Activated naive CD4-positive, alpha-beta T cell treated with anti-CD3 and anti-CD28 coated beads, Interleukin-2, amount 50 U/mL, for 72 hours (primary cell): ENCODE data around the gene RFFL. TPM values are rescaled to one million over a fixed set of nuclear protein-coding genes. Genes with fewer than 3 reads are reported as not detected.
"Not testable (repeated sequence)": the region's sequence is repeated elsewhere in the genome, so short reads cannot be mapped to it uniquely, and the experiment has no call there.

Experiments used
- ATAC-seq, 2 donors: fragments of 150-1000 bp; cut with Tn5 transposase; 2 replicates each; pipeline ENCODE4 v1.10.0; 2021; ENCODE audit warnings: mild to moderate bottlenecking in 2 of 2, moderate library complexity in 2 of 2
- DNase-seq, 2 donors: peaks; one replicate each; pipeline ENCODE4 v3.0.0; 2021 to 2022; ENCODE audit warnings: low spot score in 2 of 2
- H3K27ac Mint-ChIP-seq, 2 donors: one replicate each; pipeline ENCODE4 v1.8.0; 2022; ENCODE audit warnings: mild to moderate bottlenecking in 2 of 2, mixed read lengths in 2 of 2
- H3K36me3 Mint-ChIP-seq, 2 donors: one replicate each; pipeline ENCODE4 v1.8.0; 2022; ENCODE audit warnings: mixed read lengths in 2 of 2
- H3K9me3 Mint-ChIP-seq, 2 donors: one replicate each; pipeline ENCODE4 v1.8.0; 2022; ENCODE audit warnings: mixed read lengths in 2 of 2
- total RNA-seq, 2 donors: library from RNA; stranded (reverse); gene quantifications; one replicate each; pipeline ENCODE4 v1.2.3, GENCODE V29; 2022

RFFL gene
- total RNA-seq, 2 donors from 2014 or later, result 7.3 to 30.9 TPM

- DNase-seq, result no peak
- Mint-ChIP-seq H3K27ac (peak overlapping the region in 1 of 2 donors; percentile 74), H3K36me3 (peaks cover 1 to 9% of the 10 kb centered on the region in 2 donors), H3K9me3 (no peaks in the 10 kb centered on the region)
- no peak for ATAC-seq
Measured at GRCh38 chr17:35003778-35004177, 59.7 kb downstream of the RFFL start.

- Mint-ChIP-seq H3K27ac (peak overlapping the region in 1 of 2 donors; percentile 52), H3K9me3 (no peaks in the 10 kb centered on the region), H3K36me3 (peaks cover 0 to 9% of the 10 kb centered on the region in 2 donors)
- no peak for DNase-seq
- ATAC-seq, result peak in 1 of 2 donors; percentile 21
Measured at GRCh38 chr17:35002876-35003551, 60.5 kb downstream of the RFFL start.

GRCh38 chr17:35001549-35001948 lies 62.0 kb downstream of the RFFL start:
- ATAC-seq (no peak), DNase-seq (no peak)
- peaks cover 0 to 10% of the 10 kb centered on the region in 2 donors for H3K36me3 Mint-ChIP-seq
- H3K9me3 Mint-ChIP-seq, result no peaks in the 10 kb centered on the region
- H3K27ac Mint-ChIP-seq, result peak overlapping the region in 1 of 2 donors; percentile 80

GRCh38 chr17:35000965-35001364 lies 62.5 kb downstream of the RFFL start:
- not testable (repeated sequence) for ATAC-seq, DNase-seq, H3K9me3 Mint-ChIP-seq
- H3K27ac Mint-ChIP-seq, result peak overlapping the region in 1 of 2 donors; percentile 80
- H3K36me3 Mint-ChIP-seq, result peaks cover 0 to 14% of the 10 kb centered on the region in 2 donors

GRCh38 chr17:34999456-34999855 lies 64.1 kb downstream of the RFFL start:
- DNase-seq, result no peak
- peaks cover 0 to 11% of the 10 kb centered on the region in 2 donors for H3K36me3 Mint-ChIP-seq
- peak overlapping the region in 1 of 2 donors; percentile 35 for H3K27ac Mint-ChIP-seq
- no peaks in the 10 kb centered on the region for H3K9me3 Mint-ChIP-seq
- no peak for ATAC-seq

GRCh38 chr17:34998205-34998604 lies 65.3 kb downstream of the RFFL start:
- Mint-ChIP-seq H3K9me3 (no peaks in the 10 kb centered on the region), H3K36me3 (peaks cover 0 to 11% of the 10 kb centered on the region in 2 donors), H3K27ac (peak overlapping the region; percentile 40 to 87)
- DNase-seq, result peak; percentile 65 to 82
- peak; percentile 91 to 96 for ATAC-seq

- Mint-ChIP-seq H3K9me3 (no peaks in the 10 kb centered on the region), H3K27ac (peak overlapping the region in 1 of 2 donors; percentile 40), H3K36me3 (peaks cover 0 to 13% of the 10 kb centered on the region in 2 donors)
- DNase-seq, result no peak
- ATAC-seq, result no peak
Measured at GRCh38 chr17:34997355-34997862, 66.1 kb downstream of the RFFL start.

- peaks cover 0 to 13% of the 10 kb centered on the region in 2 donors for H3K36me3 Mint-ChIP-seq
Measured at GRCh38 chr17:34996422-34997285, 66.9 kb downstream of the RFFL start.

GRCh38 chr17:34993031-34993430 lies 70.5 kb downstream of the RFFL start:
- Mint-ChIP-seq H3K9me3 (no peaks in the 10 kb centered on the region), H3K27ac (peak overlapping the region in 1 of 2 donors; percentile 48), H3K36me3 (peaks cover 0 to 20% of the 10 kb centered on the region in 2 donors)
- ATAC-seq, result no peak
- DNase-seq, result no peak

More at GRCh38 chr17:34996422-34997285, 66.9 kb downstream of the RFFL start:
- Mint-ChIP-seq H3K9me3 (no peaks in the 10 kb centered on the region), H3K27ac (peak overlapping the region in 1 of 2 donors; percentile 4)
- ATAC-seq (no peak), DNase-seq (no peak)

GRCh38 chr17:34991606-34992005 lies 71.9 kb downstream of the RFFL start:
- ATAC-seq (no peak), DNase-seq (no peak)
- peak overlapping the region in 1 of 2 donors; percentile 88 for H3K27ac Mint-ChIP-seq
- peaks cover 0 to 19% of the 10 kb centered on the region in 2 donors for H3K36me3 Mint-ChIP-seq
- no peaks in the 10 kb centered on the region for H3K9me3 Mint-ChIP-seq

- Mint-ChIP-seq H3K27ac (no peak overlapping the region), H3K36me3 (peaks cover 5 to 14% of the 10 kb centered on the region in 2 donors), H3K9me3 (no peaks in the 10 kb centered on the region)
- no peak for ATAC-seq
- DNase-seq, result no peak
Measured at GRCh38 chr17:34990921-34991365, 72.6 kb downstream of the RFFL start.

GRCh38 chr17:34989473-34989872 lies 74.0 kb downstream of the RFFL start:
- no peak overlapping the region for H3K27ac Mint-ChIP-seq
- no peak for ATAC-seq
- no peaks in the 10 kb centered on the region for H3K9me3 Mint-ChIP-seq
- no peak for DNase-seq
- peaks cover 5 to 14% of the 10 kb centered on the region in 2 donors for H3K36me3 Mint-ChIP-seq

- H3K9me3 Mint-ChIP-seq, result no peaks in the 10 kb centered on the region
- peak overlapping the region in 1 of 2 donors; percentile 3 for H3K27ac Mint-ChIP-seq
- no peak for ATAC-seq
- DNase-seq, result no peak
- H3K36me3 Mint-ChIP-seq, result peaks cover 5 to 14% of the 10 kb centered on the region in 2 donors
Measured at GRCh38 chr17:34988644-34989043, 74.9 kb downstream of the RFFL start.

- no peaks in the 10 kb centered on the region for H3K9me3 Mint-ChIP-seq
- DNase-seq, result no peak
- H3K36me3 Mint-ChIP-seq, result peaks cover 13 to 18% of the 10 kb centered on the region in 2 donors
- ATAC-seq, result no peak
- H3K27ac Mint-ChIP-seq, result no peak overlapping the region
Measured at GRCh38 chr17:34987232-34987631, 76.3 kb downstream of the RFFL start.

GRCh38 chr17:34981538-34982241 lies 81.8 kb downstream of the RFFL start:
- no peak for ATAC-seq
- peaks cover 17 to 22% of the 10 kb centered on the region in 2 donors for H3K36me3 Mint-ChIP-seq
- no peak for DNase-seq
- no peaks in the 10 kb centered on the region for H3K9me3 Mint-ChIP-seq
- peak overlapping the region; percentile 89 to 91 for H3K27ac Mint-ChIP-seq
